HG03280 (cell line): ENCODE measurements around the gene ROGDI.
"Not testable (repeated sequence)": the region's sequence is repeated elsewhere in the genome, so short reads cannot be mapped to it uniquely, and the experiment has no call there.

Experiments
- ATAC-seq: cut with Tn5 transposase; IDR thresholded peaks from one replicate; pipeline ENCODE4 v1.9.1; 2021; ENCODE audit warnings: mild to moderate bottlenecking, moderate library complexity; ENCODE audit not compliant: unreplicated experiment

The ROGDI gene

DNA sequence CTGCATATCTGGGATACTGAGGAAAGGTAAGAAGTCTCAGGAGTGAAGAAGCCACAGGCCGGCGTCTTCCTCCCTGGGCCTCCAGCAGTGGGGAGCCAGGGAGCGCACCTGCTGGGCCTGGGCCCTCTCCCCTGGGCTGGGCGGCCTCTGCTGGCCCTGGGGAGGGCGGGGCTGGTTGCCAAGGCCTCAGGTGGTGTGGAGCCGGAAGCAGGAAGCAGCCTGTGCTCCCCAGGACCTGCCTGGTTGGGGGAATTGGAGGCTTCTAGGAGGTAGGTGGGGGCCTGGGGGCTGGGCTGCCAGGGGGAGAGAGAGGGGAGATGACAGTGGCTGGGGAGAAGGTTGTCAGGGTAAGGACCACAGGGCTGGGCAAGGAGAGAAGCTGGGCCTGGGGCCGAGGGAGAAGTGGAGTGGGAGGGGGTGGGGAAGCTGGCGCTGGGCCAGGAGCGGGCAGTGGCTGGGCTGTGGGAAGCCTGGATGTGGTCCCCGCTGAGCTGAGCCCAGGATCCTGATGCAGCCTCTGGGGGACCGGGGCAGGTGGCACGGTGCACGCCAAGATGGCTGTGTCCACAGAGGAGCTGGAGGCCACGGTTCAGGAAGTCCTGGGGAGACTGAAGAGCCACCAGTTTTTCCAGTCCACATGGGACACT lies 7.1 kb downstream of the ROGDI start, which contains the start of gene SMIM22:
Gene SMIM22, plus strand, starts transcription at position 189 of the 647 bp plus-strand sequence. Its CDS starts 366 bp downstream, at position 555.
- ATAC-seq, result no peak

DNA sequence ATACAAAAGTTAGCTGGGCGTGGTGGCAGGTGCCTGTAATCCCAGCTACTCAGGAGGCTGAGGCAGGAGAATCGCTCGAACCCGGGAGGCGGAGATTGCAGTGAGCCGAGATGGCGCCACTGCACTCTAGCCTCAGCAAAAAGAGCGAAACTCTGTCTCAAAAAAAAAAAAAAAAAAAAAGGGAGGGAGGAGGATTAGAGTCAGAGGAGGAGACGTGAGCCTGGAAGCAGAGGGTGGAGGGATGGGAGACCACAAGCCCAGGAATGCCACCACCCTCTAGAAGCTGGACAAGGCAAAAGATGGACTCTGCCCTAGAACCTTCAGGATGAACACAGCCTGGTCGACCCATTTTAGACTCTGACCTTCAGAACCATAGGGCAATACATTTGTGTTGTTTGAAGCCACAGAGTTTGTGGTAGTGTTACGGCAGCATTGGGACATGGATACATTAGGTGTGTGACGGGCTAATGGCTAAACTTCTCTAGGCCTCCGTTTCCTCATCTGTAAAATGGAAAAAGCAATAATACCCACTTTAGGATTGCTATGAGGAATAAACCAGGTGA lies 9.4 kb downstream of the ROGDI start:
- no peak for ATAC-seq

DNA sequence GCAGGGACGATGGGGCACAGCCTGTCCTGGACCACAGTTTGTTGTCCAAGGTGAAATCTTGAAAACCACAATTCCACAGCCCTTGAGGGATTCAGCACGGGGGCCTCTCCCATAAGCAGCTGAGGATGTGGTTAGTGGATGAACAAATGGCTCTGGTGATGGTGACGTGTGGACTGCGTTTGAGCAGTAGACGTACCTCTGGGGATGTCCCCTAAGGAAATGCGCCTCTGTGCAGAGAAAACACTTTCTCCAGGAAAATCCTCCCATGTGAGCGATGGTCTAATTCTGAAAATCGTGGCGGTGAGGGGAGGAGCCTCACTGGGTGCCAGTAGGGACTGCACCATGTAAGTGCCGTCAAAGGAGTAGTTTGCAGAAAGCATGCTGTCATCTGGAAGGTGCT lies 11.6 kb downstream of the ROGDI start:
- no peak for ATAC-seq

DNA sequence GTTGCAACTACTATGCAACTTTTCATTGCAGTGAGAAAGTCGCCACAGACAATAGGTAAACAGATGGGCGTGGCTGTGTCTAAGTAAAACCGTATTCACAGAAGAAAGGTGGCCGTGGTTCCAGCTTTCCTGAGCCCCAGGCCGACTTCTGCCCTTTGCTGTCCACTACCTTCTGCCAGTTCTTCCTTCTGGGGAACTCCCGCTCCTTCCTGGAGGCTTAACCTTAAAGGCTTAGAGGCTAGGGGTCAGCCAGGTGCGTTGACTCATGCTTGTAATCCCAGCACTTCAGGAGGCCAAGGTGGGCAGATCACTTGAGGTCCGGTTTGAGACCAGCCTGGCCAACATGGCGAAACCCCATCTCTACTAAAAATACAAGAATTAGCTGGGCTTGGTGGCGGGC lies 12.2 kb downstream of the ROGDI start:
- ATAC-seq, result no peak

DNA sequence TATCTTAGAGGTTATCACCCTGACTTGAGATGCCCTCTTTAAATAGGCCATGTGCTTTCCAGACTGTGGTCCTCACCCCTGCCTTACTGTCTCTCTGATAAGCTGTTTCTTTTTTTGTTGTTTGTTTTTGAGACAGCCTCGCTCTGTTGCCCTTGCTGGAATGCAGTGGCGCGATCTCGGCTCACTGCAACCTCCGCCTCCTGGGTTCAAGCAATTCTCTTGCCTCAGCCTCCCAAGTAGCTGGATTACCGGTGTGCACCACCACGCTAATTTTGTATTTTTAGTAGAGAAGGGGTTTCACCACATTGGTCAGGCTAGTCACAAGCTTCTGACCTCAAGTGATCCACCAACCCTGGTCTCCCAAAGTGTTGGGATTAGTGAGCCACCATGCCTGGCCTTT lies 13.5 kb downstream of the ROGDI start:
- ATAC-seq, result no peak

DNA sequence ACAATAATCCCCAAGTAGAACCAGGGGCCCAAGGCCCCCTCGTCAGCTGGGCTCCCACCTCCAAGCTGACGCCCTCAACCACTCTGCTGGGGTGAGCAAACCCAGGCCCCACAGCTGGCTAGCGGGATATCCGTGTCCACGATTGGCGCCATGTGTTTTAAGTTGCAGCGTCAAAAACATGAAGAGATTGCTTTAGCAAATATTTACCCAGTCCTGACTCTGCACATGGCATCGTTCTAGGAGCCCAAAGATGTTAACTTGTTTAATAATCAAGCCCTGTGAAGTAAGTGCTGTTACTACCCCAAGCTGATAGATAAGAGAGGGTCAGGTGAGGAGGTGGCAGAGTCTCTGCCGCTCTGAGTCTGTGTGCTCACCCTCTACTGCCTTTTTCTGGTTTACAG lies 13.9 kb downstream of the ROGDI start:
- ATAC-seq, result no peak

DNA sequence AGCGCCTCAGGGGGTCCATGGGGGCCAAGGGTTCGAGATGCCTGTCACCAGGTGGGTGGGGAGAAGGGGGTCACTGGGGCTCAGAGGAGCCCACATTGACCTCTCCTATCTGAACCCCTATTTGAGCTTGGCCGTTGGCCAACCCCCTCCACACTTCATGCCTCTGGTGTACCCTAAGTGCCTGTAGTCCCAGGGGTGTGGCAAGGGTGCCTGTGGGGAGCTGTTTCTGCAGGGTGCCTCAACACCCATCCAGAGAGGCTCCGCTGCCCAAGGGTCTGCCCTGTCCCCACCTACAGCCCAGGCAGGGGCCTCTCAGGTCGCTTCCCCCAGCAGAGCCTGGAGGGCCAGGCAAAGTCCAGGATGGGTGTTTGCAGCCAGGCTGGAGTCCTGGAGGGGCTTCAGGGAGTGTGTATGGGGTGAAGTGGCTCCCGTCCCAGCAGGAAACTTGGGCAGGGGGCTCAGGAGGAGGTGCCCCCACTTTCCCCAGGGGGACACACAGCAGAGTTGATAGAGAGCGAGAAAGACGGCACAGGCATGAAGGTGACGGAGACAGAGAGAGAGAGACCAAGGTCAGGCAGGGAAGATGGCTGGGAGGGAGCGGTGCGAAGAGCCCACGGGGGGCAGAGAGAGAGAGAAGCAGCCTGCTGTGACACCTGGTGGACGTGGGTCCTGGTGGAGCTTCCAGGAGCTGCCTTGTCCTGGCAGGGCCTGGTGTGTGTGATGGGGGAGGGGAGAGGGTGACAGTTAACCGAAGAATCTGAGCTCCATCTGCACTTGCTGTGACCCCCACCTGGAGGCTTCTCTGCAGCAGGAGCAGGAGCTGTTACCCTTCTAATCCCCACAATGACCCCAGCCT lies 14.6 kb downstream of the ROGDI start, which contains the start of gene SEPTIN12:
Gene SEPTIN12, minus strand, starts transcription at position 719 of the 856 bp plus-strand sequence. Its CDS starts 700 bp downstream, at position 19.
- no peak for ATAC-seq

DNA sequence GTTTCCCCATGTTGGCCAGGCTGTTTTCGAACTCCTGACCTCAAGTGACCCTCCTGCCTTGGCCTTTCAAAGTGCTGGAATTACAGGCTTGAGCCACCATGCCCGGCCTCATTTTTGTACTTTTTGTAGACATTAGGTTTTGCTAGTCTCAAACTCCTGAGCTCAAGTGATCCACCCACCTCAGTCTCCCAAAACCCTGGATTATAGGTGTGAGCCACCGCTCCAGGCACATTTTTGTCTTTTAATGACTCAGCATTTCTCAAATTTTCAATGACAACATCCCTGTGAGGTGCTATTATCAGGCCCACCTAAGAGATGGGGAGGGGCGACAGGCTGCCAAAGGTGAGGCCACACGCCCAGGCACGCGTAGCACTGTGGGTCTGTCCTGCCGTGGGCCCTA lies 15.4 kb downstream of the ROGDI start:
- ATAC-seq, result no peak

DNA sequence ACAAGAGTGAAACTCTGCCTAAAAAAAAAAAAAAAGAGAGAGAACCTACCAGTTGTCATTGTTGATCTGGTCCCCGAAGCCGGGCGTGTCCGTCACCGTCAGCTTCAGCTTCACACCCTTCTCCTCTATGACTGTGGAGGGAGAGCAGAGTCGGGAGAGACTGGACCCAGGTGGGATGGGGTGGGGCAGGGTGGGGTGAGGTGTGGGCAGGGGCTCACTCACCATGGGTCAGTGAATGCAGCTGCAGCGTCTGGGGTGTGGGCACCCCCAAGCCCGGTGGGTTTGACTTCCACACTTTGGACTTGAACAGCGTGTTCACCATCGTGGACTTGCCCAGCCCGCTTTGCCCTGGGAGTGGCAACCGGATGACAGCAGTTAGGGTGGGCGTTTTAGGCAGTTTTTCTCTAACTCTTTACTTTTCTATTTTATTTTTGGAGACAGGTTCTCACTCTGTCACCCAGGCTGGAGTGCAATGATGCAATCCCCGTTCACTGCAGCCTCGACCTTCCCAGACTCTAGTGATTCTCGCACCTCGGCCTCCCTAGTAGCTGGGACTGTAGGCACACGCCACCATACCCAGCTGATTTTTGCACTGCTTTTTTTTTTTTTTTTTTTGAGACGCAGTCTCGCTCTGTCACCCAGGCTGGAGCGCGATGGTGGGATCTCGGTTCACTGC lies 16.5 kb downstream of the ROGDI start:
- no peak for ATAC-seq

DNA sequence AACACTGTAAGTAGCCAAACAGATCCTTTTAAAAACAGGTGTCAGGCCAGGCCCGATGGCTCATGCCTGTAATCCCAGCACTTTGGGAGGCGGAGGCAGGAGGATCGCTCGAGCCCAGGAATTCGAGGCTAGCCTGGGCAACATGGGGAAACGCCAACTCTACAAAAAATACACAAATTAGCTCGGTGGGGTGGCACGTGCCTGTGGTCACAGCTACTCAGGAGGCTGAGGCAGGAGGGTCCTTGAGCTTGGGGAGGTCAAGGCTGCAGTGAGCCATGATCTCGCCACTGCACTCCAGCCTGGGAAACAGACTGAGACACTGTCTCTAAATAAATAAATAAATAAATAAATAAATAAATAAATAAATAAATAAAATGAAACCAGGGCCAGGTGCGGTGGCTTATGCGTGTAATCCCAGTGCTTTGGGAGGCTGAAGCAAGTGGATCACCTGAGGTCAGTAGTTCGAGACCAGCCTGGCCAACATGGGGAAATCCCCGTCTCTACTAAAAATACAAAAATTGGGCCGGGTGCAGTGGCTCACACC lies 17.9 kb downstream of the ROGDI start:
- not testable (repeated sequence) for ATAC-seq

DNA sequence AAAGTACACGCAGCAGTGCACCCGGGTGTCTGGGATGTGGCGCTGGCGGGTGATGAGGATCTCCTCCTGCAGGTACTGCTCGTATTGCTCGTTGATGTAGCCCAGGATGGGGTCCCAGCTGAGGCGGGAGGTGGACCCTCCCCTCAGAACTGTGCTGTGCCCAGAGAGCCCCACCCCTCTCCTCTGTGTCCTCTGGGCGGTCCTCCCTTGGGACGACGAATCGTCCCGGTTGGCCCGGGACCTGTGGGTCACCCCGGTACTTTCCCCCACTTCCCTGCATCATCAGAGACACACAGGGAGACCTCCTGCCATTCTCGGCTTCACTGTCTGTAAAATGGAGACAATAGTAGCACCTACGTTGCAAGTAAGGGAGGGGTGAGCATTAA lies 18.5 kb downstream of the ROGDI start:
- ATAC-seq, result no peak

DNA sequence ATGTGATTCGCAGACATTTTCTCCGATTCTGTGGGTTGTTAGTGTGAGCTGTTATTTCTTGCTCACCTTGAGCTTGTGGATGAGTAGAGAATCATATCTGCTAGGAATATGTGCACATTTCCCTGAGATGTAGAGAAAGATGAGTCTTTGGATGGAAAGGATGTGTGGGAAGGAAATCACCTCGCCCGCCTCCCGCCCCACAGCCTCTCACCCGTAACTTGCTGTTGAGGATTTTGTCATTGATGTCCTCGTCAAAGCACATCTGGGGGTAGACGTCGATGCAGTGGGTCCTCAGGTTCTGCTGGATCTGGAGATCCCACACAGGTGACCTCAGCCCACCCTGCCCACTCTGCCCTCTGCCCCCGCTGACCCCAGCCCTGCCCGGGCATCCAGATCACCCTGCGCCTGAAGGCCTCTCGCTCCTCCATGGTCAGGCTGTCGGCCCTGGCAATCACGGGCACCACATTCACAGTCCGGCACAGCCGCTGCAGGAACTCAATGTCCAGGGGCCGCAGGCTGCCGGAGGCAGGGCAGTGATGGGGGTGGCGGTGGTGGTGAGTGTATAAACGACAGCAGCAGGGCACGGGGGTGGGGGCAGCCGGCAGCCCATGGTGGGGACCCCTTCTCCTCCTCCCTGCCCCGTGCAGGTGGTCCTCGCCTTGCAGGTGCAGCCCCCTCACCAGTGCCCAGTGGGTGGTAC lies 19.0 kb downstream of the ROGDI start:
- ATAC-seq, result no peak

DNA sequence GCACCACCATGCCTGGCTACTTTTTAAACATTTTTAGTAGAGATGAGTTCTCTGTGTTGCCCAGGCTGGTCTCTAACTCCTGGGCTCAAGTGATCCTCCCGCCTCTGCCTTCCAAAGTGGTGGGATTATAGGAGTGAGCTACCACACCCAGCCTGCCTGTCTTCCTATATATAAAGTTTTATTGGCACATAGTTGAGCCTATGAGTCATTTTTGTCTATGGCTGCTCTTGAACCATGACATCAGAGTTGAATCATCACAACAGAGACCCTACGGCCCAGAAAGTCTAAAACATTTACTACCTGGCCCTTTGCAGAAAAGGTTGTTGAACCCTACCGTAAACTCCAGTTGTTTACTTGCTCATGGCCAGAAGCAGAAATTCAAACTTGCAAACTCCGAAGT lies 22.2 kb downstream of the ROGDI start:
- no peak for ATAC-seq

DNA sequence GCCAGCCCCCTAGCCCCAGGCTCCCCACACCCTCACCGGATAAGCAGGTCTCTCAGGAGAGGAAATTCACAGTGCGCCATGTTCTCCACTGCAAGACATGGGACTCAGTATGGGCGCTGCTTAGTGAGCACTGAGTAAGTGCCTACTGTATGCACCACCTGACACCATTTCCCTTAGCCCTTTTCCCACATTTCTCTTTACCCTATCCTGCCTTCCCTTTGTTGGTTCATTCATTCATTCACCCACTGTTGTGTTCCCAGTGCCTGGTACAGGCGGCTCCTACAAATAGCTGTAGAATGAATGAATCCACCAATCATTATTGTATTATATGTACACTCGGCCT lies 24.4 kb downstream of the ROGDI start:
- no peak for ATAC-seq

DNA sequence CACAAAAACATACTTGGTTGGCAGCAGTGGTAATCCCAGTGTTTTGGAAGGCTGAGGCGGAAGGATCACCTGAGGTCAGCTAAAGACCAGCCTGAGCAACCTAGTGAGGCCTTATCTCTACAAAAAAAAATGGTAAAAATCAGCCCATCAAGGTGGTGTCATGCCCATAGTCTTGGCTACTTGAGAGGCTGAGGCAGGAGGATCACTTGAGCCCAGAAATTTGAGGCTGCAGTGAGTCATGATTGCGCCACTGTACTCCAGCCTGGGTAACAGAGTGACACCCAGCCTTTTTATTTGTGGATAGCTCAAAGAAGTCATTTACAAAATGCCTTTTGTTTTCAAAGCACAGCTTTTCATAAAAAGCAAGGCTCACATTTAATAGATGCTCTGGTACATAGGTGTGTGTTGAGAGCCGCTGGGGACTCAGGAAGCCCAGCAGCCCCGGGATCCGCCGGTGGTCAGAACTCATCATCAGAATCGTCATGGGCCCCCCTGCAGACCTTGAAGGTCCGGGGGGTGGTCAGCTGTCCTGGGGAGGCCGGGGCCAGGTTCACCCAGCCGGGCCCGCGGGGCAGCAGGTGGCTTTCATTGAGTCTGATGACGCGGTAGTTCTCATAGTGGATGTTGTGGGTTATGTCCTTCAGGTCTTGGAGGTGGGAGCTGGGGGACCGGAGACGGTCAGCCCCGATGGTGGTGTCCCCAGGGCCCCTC lies 24.9 kb downstream of the ROGDI start:
- no peak for ATAC-seq

DNA sequence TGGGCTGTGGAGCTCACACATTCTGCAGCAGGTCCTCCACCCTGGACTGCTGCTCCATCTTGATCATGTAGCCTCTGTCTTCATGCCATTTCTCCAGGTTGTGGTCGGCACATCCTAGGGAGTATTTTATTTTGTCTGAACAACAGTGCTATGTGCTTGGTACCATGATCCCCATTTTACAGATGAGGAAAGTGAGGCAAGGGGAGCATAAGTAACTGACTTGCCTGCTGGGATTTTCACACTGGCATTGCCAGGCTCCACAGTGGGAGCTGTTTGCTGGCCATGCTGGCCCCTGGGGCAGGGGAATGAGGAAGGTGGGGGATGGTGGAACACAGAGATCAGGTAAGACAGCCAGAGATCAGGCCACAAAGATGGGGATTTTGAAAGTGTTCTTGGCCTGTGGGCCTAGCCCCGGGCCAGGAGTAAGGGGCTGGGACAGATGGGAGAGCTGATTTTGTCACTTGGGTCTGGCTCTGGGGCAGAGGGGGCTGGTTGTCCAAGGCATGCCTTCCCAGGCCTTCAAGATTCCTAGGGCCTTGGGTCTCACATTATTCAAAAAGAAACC lies 26.2 kb downstream of the ROGDI start:
- no peak for ATAC-seq

DNA sequence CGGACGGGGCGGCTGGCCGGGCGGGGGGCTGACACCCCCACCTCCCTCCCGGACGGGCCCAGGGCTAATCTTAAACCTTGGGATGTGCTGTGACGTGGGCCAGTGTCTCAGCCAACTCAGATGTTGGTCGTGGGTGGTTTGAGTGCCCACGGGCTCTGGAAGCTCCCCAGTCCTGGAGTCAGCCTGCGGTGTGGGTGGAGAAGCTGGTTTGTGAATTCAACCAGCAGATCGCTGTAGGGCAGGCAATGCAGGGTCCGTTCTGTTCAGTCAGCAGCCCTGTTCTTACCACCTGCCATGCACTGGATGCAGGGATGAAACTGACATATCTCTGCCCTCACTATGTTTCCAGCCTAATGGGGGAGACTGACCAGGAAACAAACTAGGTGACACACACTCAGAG lies 27.4 kb downstream of the ROGDI start:
- no peak for ATAC-seq

DNA sequence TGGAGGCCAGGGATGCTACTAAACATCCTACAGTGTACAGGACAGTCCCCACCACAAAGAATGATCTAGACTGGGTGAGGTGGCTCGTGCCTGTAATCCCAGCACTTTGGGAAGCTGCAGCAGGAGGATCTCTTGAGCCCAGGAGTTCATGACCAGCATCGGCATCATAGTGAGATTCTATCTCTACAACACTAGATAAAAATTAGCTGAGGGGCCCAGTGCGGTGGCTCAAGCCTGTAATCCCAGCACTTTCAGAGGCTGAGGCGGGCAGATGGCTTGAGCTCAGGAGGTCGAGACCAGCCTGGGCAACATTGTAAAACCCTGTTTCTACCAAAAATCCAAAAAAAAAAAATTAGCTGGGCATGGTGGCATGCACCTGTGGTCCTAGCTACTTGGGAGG lies 30.1 kb downstream of the ROGDI start:
- no peak for ATAC-seq

DNA sequence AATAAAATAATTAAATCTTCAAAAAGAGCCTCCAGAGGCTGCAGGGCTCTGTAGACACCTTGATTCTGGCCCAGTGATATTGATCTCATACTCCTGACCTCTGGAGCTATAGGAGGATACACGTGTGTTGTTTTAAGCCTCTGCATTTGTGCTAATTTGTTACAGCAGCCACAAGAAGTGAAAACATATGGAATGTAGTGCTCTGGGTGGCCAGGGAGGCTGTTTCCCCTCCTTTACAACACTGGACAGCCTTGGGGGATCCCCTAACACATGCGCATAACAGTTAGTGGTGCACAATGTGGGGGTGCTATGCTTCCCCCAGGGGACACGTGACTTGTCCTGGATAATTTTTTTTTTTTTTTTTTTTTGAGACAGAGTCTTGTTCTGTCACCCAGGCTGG lies 30.8 kb downstream of the ROGDI start:
- no peak for ATAC-seq

DNA sequence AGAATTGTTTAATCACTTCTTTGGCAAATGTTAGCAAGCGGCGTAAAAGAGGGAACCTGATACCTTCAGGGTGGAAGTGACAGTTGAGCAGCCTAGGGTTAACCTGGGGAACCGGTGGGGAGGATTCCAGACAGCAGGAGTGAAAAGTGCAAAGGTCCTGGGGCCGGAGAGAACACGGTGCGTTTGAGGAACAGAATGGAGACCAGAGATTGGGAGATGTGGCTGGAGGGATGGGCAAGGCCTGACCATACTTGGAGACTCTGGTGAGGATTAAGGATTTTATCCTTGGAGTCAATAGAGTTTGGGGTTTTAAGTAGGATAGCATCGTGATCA lies 33.2 kb downstream of the ROGDI start:
- no peak for ATAC-seq
